GM23338 (cell line): ENCODE data around the gene SLC4A4. TPM values are rescaled to one million over a fixed set of nuclear protein-coding genes. Genes with fewer than 3 reads are reported as not detected.

Experiments used
- ATAC-seq: fragments of 200-7000 bp; cut with Tn5 transposase; 3 replicates; pipeline ENCODE4 v1.9.1; 2020
- DNase-seq: peaks from one replicate; pipeline ENCODE4 v3.0.0-alpha.2; 2015; ENCODE audit warnings: low spot score
- H2AFZ ChIP-seq: fragments of 200-600 bp; sonication (generic); 2 replicates; pipeline ENCODE4 v1.8.0; 2016; ENCODE audit warnings: antibody characterized with exemption, mild to moderate bottlenecking, moderate library complexity
- H3F3A ChIP-seq: fragments of 200-600 bp; sonication (generic); replicated peaks from 2 replicates; pipeline ENCODE4 v1.8.0; 2017; ENCODE audit warnings: antibody characterized with exemption, mixed run types, low read depth
- H3K27ac ChIP-seq: fragments of 200-600 bp; sonication (generic); 2 replicates; pipeline ENCODE4 v1.6.1; 2016; ENCODE audit warnings: low read depth
- H3K27me3 ChIP-seq: fragments of 200-600 bp; sonication (generic); 2 replicates; pipeline ENCODE4 v1.8.0; 2016; ENCODE audit warnings: mild to moderate bottlenecking, mixed run types, moderate library complexity; ENCODE audit not compliant: insufficient read depth
- H3K36me3 ChIP-seq: fragments of 200-600 bp; sonication (generic); 2 replicates; pipeline ENCODE4 v1.8.0; 2016; ENCODE audit warnings: mild to moderate bottlenecking; ENCODE audit not compliant: insufficient read depth
- H3K4me1 ChIP-seq: fragments of 200-600 bp; sonication (generic); 2 replicates; pipeline ENCODE4 v1.8.0; 2016; ENCODE audit warnings: mild to moderate bottlenecking, moderate library complexity; ENCODE audit not compliant: insufficient read depth
- H3K4me2 ChIP-seq: fragments of 200-600 bp; sonication (generic); 2 replicates; pipeline ENCODE4 v1.7.1; 2017; ENCODE audit warnings: mixed run types
- H3K4me3 ChIP-seq: fragments of 200-600 bp; sonication (generic); 2 replicates; pipeline ENCODE4 v1.6.1; 2016; ENCODE audit warnings: mixed run types
- H3K79me2 ChIP-seq: fragments of 200-600 bp; sonication (generic); replicated peaks from 2 replicates; pipeline ENCODE4 v1.8.0; 2017; ENCODE audit warnings: mild to moderate bottlenecking; ENCODE audit not compliant: insufficient read depth
- H3K9me2 ChIP-seq: fragments of 200-600 bp; sonication (generic); 2 replicates; pipeline ENCODE4 v1.8.0; 2017; ENCODE audit not compliant: insufficient read depth
- H4K20me1 ChIP-seq: fragments of 200-600 bp; sonication (generic); replicated peaks from 2 replicates; pipeline ENCODE4 v1.8.0; 2017; ENCODE audit warnings: mild to moderate bottlenecking; ENCODE audit not compliant: insufficient read depth
- H3K27ac Mint-ChIP-seq: 2 replicates; pipeline ENCODE4 v1.8.0; 2020; ENCODE audit warnings: inconsistent platforms, mild to moderate bottlenecking, moderate library complexity, mixed read lengths
- H3K27me3 Mint-ChIP-seq: 3 replicates; pipeline ENCODE4 v1.8.0; 2022; ENCODE audit warnings: low read depth, mild to moderate bottlenecking, moderate library complexity, mixed read lengths, inconsistent platforms; ENCODE audit not compliant: insufficient read depth, poor library complexity
- H3K36me3 Mint-ChIP-seq: 3 replicates; pipeline ENCODE4 v1.8.0; 2021; ENCODE audit warnings: low read depth, mild to moderate bottlenecking, inconsistent platforms, moderate library complexity, mixed read lengths
- H3K4me1 Mint-ChIP-seq: 3 replicates; pipeline ENCODE4 v1.8.0; 2020; ENCODE audit warnings: mild to moderate bottlenecking, inconsistent platforms, mixed read lengths
- H3K4me3 Mint-ChIP-seq: 3 replicates; pipeline ENCODE4 v1.8.0; 2021; ENCODE audit warnings: moderate library complexity, mild to moderate bottlenecking, inconsistent platforms, mixed read lengths
- H3K9me3 Mint-ChIP-seq: 3 replicates; pipeline ENCODE4 v1.8.0; 2020; ENCODE audit warnings: moderate library complexity, mild to moderate bottlenecking, inconsistent platforms, mixed read lengths
- EZH2 ChIP-seq: fragments of 200-600 bp; sonication (generic); IDR thresholded peaks from one replicate; pipeline ENCODE4 v1.8.0; 2017; ENCODE audit warnings: antibody characterized with exemption, mild to moderate bottlenecking, low read depth; ENCODE audit not compliant: unreplicated experiment
- EZH2phosphoT487 ChIP-seq: fragments of 200-600 bp; sonication (generic); IDR thresholded peaks from one replicate; pipeline ENCODE4 v1.8.1; 2018; ENCODE audit warnings: antibody characterized with exemption; ENCODE audit not compliant: unreplicated experiment
- POLR2AphosphoS5 ChIP-seq: IDR thresholded peaks from 2 replicates; pipeline ENCODE4 v1.6.1; 2016; ENCODE audit warnings: antibody characterized with exemption, low read depth
- ZNF462 ChIP-seq: fragments of 250-450 bp; sonication (Bioruptor Pico); IDR thresholded peaks from 2 replicates; pipeline ENCODE4 v1.5.0; 2020; ENCODE audit warnings: mild to moderate bottlenecking, moderate library complexity
- polyA plus RNA-seq: library from polyadenylated mRNA; unstranded; fragments of >200 nt; fragmentation: Nextera tagmentation; extraction: Ambion mirVana; gene quantifications from 2 replicates; pipeline ENCODE4 v1.2.1, GENCODE V29; 2016
- total RNA-seq: library from RNA; depleted of rRNA; stranded (reverse); fragments of >200 nt; shearing (Covaris generic); gene quantifications from 2 replicates; pipeline ENCODE4 v1.2.3, GENCODE V29; 2014
- TF ChIP-seq, protein P1 (sequence below), 2 experiments: fragments of 200-600 bp in 1 of 2; sonication (generic) in 1 of 2; conservative IDR thresholded peaks; 2 replicates each; pipeline versions ENCODE4 v1.5.1 to v1.6.1; 2016 to 2017; ENCODE audit warnings: antibody characterized with exemption in 2 of 2, low read depth in 2 of 2, mild to moderate bottlenecking in 2 of 2, moderate library complexity in 1 of 2

SLC4A4 gene
- total and polyA plus RNA-seq, 2 experiments from 2014 or later, result 1.0 to 1.5 TPM

DNA sequence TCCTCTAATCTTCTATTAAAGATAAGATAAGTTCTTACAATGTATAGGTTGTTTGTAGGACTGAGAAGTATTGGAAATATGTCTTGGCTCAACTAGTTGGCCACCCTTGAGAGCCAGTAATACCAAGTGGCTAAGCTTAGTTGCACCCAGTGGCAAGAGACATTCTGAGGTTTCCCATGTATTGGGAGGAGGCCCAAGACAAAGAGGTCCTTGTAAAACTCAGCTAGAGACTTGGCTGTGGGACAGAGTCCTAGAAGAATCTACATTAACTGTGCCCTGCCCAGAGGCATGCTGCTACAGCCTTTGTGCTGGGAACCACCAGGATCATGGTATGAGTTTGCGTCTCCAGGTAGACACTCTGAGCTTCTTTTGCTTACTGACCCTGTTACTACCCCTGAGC is 41.9 kb upstream of the SLC4A4 start:
- H3K27me3 Mint-ChIP-seq, result peaks cover 1% of the 10 kb centered on the region
- H3K4me2 ChIP-seq, result no peak overlapping the region
- no peaks in the 10 kb centered on the region for H3K79me2 ChIP-seq
- no peaks in the 10 kb centered on the region for H3K9me3 Mint-ChIP-seq
- no peaks in the 10 kb centered on the region for H3K4me1 ChIP-seq
- no peak overlapping the region for H3K4me3 ChIP-seq
- no peaks in the 10 kb centered on the region for H3K27me3 ChIP-seq
- H3K27ac Mint-ChIP-seq, result no peak overlapping the region
- no peaks in the 10 kb centered on the region for H4K20me1 ChIP-seq
- no peak for DNase-seq
- TF ChIP-seq EZH2 (no peak), EZH2phosphoT487 (no peak), ZNF462 (CRISPR knock-in tag) (no peak), POLR2AphosphoS5 (no peak)
- TF ChIP-seq, protein P1, sequence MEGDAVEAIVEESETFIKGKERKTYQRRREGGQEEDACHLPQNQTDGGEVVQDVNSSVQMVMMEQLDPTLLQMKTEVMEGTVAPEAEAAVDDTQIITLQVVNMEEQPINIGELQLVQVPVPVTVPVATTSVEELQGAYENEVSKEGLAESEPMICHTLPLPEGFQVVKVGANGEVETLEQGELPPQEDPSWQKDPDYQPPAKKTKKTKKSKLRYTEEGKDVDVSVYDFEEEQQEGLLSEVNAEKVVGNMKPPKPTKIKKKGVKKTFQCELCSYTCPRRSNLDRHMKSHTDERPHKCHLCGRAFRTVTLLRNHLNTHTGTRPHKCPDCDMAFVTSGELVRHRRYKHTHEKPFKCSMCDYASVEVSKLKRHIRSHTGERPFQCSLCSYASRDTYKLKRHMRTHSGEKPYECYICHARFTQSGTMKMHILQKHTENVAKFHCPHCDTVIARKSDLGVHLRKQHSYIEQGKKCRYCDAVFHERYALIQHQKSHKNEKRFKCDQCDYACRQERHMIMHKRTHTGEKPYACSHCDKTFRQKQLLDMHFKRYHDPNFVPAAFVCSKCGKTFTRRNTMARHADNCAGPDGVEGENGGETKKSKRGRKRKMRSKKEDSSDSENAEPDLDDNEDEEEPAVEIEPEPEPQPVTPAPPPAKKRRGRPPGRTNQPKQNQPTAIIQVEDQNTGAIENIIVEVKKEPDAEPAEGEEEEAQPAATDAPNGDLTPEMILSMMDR (conservative IDR thresholded peaks at IDR 0.05; ENCODE audit: low read depth in 2 of 2), result no peak
- H3K4me1 Mint-ChIP-seq, result peaks cover 3% of the 10 kb centered on the region; the same call in 2 of the 3 replicates
- H2AFZ ChIP-seq, result no peak overlapping the region; the same call in 1 of the 2 replicates
- no peaks in the 10 kb centered on the region for H3F3A ChIP-seq
- no peaks in the 10 kb centered on the region for H3K36me3 ChIP-seq
- H3K9me2 ChIP-seq, result no peaks in the 10 kb centered on the region
- H3K4me3 Mint-ChIP-seq, result no peak overlapping the region
- no peak for ATAC-seq
- H3K27ac ChIP-seq, result no peak overlapping the region
- H3K36me3 Mint-ChIP-seq, result no peaks in the 10 kb centered on the region
